GM12878 (cell line): ENCODE data around the gene SETD1A. TPM values are rescaled to one million over a fixed set of nuclear protein-coding genes. Genes with fewer than 3 reads are reported as not detected.

Experiments
- EGR1 ChIP-seq, 2 experiments: IDR thresholded peaks; 1 replicate in 1 of 2; 2 replicates in 1 of 2; pipeline ENCODE4 v1.6.1; 2011 to 2012; ENCODE audit warnings: low read depth in 2 of 2, low read length in 2 of 2, borderline replicate concordance in 1 of 2, mild to moderate bottlenecking in 1 of 2, moderate library complexity in 1 of 2
- KAT2A ChIP-seq: conservative IDR thresholded peaks from 2 replicates; pipeline ENCODE4 v1.6.1; 2011; ENCODE audit warnings: low read depth, low read length; ENCODE audit not compliant: control insufficient read depth
- KLF5 ChIP-seq: fragments of 450-650 bp; IDR thresholded peaks from 2 replicates; pipeline ENCODE4 v1.6.1; 2014; ENCODE audit warnings: mild to moderate bottlenecking; ENCODE audit not compliant: partially characterized antibody
- RCOR1 ChIP-seq: conservative IDR thresholded peaks from 2 replicates; pipeline ENCODE4 v1.6.1; 2012; ENCODE audit warnings: low read depth, low read length, improper control_type of control experiment
- ZNF217 ChIP-seq: fragments of 450-650 bp; IDR thresholded peaks from 2 replicates; pipeline ENCODE4 v1.6.1; 2017; ENCODE audit warnings: antibody characterized with exemption, mild to moderate bottlenecking
- polyA plus RNA-seq, 11 experiments: library from polyadenylated mRNA; depleted of rRNA in 4 of 11; unstranded in 6 of 11; stranded (reverse) in 5 of 11; fragments of >200 nt; fragmentation: Nextera tagmentation in 4 of 11; fragmentation: Illumina TruSeq in 1 of 11; extraction: Ambion mirVana in 4 of 11; extraction: Trizol in 1 of 11; gene quantifications; 1 replicate in 1 of 11; 2 replicates in 10 of 11; pipeline versions ENCODE4 v1.2.1 to v1.2.3, GENCODE V29; 2011 to 2016; ENCODE audit warnings: inconsistent platforms in 2 of 11, missing spikeins in 2 of 11, low read depth in 1 of 11
- total RNA-seq, 4 experiments: library from RNA; depleted of rRNA in 3 of 4; stranded (reverse); fragments of >200 nt in 3 of 4; fragmentation: Illumina TruSeq in 1 of 4; extraction: Trizol in 1 of 4; gene quantifications; 2 replicates each; pipeline versions ENCODE4 v1.2.1 to v1.2.3, GENCODE V29; 2013 to 2021
- TF ChIP-seq, protein P1 (sequence below): fragments of 450-650 bp; IDR thresholded peaks from 2 replicates; pipeline ENCODE4 v1.6.1; 2017; ENCODE audit warnings: mild to moderate bottlenecking, moderate library complexity
- TF ChIP-seq, protein P2 (sequence below): fragments of 450-650 bp; IDR thresholded peaks from 2 replicates; pipeline ENCODE4 v1.6.1; 2016; ENCODE audit warnings: mild to moderate bottlenecking
- TF ChIP-seq, protein P3 (sequence below): IDR thresholded peaks from 2 replicates; pipeline ENCODE4 v1.6.1; 2012; ENCODE audit warnings: improper control_type of control experiment, low read depth, low read length; ENCODE audit not compliant: insufficient replicate concordance
- TF ChIP-seq, protein P4 (sequence below): fragments of 450-650 bp; IDR thresholded peaks from 2 replicates; pipeline ENCODE4 v1.6.1; 2017; ENCODE audit warnings: borderline replicate concordance

Gene SETD1A
- total and polyA plus RNA-seq, 10 of the 15 experiments (the other 5 are each of a cell fraction or from before 2014, with no cell fraction given) = 0.02 to 25.9 (median 4.9) TPM

DNA sequence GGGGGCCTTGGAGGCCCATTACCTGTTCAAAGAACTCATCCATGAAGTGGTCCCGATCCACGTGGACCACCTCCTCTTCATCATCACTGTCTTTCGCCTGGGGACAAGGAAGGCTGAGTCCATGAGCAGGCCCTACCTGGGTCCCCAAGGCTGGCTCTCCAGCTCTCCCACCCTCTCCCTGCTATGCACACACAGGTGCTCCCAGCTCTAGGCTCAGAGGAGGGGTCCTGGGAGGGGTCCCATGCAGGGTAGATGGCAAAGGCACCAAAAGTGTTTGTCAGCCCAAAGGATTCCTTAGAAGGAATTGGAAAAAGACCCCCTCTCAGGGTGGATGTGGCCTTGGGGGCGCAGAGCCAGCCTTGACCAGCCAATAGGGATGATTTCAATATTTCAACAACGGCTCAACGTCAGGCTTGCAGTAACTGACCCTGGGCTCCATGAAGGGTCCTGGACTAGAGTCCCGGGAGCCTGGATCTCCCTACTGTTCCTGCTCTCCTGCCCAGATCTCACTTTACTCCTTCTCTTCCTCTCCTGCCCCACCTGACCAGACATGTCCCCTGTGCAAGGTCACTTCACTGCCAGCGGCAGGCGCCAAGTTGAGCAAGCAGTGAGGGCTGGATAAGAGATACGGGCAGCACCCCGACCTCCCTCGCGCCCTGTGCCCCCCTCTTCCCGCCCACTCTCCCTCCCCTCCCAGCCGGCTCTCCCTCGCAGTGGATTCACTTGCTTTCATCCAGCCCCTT is 44.1 kb downstream of the SETD1A start (continued):
- TF ChIP-seq, protein P1, sequence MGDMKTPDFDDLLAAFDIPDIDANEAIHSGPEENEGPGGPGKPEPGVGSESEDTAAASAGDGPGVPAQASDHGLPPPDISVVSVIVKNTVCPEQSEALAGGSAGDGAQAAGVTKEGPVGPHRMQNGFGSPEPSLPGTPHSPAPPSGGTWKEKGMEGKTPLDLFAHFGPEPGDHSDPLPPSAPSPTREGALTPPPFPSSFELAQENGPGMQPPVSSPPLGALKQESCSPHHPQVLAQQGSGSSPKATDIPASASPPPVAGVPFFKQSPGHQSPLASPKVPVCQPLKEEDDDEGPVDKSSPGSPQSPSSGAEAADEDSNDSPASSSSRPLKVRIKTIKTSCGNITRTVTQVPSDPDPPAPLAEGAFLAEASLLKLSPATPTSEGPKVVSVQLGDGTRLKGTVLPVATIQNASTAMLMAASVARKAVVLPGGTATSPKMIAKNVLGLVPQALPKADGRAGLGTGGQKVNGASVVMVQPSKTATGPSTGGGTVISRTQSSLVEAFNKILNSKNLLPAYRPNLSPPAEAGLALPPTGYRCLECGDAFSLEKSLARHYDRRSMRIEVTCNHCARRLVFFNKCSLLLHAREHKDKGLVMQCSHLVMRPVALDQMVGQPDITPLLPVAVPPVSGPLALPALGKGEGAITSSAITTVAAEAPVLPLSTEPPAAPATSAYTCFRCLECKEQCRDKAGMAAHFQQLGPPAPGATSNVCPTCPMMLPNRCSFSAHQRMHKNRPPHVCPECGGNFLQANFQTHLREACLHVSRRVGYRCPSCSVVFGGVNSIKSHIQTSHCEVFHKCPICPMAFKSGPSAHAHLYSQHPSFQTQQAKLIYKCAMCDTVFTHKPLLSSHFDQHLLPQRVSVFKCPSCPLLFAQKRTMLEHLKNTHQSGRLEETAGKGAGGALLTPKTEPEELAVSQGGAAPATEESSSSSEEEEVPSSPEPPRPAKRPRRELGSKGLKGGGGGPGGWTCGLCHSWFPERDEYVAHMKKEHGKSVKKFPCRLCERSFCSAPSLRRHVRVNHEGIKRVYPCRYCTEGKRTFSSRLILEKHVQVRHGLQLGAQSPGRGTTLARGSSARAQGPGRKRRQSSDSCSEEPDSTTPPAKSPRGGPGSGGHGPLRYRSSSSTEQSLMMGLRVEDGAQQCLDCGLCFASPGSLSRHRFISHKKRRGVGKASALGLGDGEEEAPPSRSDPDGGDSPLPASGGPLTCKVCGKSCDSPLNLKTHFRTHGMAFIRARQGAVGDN = no peak
- TF ChIP-seq KAT2A (no peak), ZNF217 (no peak), KLF5 (no peak), EGR1 (IDR thresholded peaks at IDR 0.05; ENCODE audit: borderline replicate concordance in 1 of 2, low read depth in 2 of 2, low read length in 2 of 2) (no peak), RCOR1 (no peak)
- TF ChIP-seq, protein P2, sequence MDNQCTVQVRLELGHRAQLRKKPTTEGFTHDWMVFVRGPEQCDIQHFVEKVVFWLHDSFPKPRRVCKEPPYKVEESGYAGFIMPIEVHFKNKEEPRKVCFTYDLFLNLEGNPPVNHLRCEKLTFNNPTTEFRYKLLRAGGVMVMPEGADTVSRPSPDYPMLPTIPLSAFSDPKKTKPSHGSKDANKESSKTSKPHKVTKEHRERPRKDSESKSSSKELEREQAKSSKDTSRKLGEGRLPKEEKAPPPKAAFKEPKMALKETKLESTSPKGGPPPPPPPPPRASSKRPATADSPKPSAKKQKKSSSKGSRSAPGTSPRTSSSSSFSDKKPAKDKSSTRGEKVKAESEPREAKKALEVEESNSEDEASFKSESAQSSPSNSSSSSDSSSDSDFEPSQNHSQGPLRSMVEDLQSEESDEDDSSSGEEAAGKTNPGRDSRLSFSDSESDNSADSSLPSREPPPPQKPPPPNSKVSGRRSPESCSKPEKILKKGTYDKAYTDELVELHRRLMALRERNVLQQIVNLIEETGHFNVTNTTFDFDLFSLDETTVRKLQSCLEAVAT = no peak
- TF ChIP-seq, protein P3, sequence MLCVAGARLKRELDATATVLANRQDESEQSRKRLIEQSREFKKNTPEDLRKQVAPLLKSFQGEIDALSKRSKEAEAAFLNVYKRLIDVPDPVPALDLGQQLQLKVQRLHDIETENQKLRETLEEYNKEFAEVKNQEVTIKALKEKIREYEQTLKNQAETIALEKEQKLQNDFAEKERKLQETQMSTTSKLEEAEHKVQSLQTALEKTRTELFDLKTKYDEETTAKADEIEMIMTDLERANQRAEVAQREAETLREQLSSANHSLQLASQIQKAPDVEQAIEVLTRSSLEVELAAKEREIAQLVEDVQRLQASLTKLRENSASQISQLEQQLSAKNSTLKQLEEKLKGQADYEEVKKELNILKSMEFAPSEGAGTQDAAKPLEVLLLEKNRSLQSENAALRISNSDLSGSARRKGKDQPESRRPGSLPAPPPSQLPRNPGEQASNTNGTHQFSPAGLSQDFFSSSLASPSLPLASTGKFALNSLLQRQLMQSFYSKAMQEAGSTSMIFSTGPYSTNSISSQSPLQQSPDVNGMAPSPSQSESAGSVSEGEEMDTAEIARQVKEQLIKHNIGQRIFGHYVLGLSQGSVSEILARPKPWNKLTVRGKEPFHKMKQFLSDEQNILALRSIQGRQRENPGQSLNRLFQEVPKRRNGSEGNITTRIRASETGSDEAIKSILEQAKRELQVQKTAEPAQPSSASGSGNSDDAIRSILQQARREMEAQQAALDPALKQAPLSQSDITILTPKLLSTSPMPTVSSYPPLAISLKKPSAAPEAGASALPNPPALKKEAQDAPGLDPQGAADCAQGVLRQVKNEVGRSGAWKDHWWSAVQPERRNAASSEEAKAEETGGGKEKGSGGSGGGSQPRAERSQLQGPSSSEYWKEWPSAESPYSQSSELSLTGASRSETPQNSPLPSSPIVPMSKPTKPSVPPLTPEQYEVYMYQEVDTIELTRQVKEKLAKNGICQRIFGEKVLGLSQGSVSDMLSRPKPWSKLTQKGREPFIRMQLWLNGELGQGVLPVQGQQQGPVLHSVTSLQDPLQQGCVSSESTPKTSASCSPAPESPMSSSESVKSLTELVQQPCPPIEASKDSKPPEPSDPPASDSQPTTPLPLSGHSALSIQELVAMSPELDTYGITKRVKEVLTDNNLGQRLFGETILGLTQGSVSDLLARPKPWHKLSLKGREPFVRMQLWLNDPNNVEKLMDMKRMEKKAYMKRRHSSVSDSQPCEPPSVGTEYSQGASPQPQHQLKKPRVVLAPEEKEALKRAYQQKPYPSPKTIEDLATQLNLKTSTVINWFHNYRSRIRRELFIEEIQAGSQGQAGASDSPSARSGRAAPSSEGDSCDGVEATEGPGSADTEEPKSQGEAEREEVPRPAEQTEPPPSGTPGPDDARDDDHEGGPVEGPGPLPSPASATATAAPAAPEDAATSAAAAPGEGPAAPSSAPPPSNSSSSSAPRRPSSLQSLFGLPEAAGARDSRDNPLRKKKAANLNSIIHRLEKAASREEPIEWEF = no peak
- TF ChIP-seq, protein P4, sequence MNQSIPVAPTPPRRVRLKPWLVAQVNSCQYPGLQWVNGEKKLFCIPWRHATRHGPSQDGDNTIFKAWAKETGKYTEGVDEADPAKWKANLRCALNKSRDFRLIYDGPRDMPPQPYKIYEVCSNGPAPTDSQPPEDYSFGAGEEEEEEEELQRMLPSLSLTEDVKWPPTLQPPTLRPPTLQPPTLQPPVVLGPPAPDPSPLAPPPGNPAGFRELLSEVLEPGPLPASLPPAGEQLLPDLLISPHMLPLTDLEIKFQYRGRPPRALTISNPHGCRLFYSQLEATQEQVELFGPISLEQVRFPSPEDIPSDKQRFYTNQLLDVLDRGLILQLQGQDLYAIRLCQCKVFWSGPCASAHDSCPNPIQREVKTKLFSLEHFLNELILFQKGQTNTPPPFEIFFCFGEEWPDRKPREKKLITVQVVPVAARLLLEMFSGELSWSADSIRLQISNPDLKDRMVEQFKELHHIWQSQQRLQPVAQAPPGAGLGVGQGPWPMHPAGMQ = no peak
